Activated gamma-delta T cell treated with Interleukin-2 at 50 U/mL for 16 hours (primary cell): ENCODE results near the gene ASPA.
"Not testable (repeated sequence)": the region's sequence is repeated elsewhere in the genome, so short reads cannot be mapped to it uniquely, and the experiment has no call there.

Experiments used
- DNase-seq: peaks from one replicate; pipeline ENCODE4 v3.0.0-alpha.2; 2020

ASPA gene

GRCh38 chr17:3475812-3476610, at the start of gene ASPA:
TSS of gene ASPA (plus strand) at chr17:3475997. CDS start at chr17:3476160, 163 bp downstream.
- no peak for DNase-seq

- not testable (repeated sequence) for DNase-seq
Measured at GRCh38 chr17:3433215-3433614, 42.6 kb upstream of the ASPA start.

- DNase-seq, result no peak
Measured at GRCh38 chr17:3433741-3434140, 42.1 kb upstream of the ASPA start, which contains the start of gene OR1E2. TSS of gene OR1E2 (minus strand) at chr17:3433841. CDS start at chr17:3433841, 0 bp downstream.

DNA sequence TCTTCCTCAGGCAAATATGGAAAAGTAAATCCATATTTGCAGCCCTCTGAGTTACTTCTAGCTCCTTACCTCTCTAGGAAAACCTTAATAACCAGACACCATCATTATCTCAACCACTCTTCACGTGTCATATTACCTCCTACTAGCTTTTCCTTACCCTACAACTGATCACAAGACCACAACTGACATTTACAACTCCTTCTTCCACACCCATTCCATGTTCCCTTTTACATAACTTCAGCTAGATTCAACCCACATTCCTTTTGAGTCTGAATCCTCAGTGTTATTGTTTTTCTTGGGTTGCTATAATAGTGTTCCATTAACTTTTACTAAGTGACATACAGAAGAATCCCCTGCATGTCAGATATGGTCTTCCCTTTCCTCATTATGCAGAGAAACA, 37.4 kb upstream of the ASPA start:
- DNase-seq, result no peak

- DNase-seq, result no peak
Measured at GRCh38 chr17:3440451-3440850, 35.3 kb upstream of the ASPA start.

GRCh38 chr17:3447625-3448024, 28.2 kb upstream of the ASPA start:
- DNase-seq, result no peak

- no peak for DNase-seq
Measured at GRCh38 chr17:3448059-3448665, 27.6 kb upstream of the ASPA start.

- not testable (repeated sequence) for DNase-seq
Measured at GRCh38 chr17:3466355-3466754, 9.4 kb upstream of the ASPA start.

DNA sequence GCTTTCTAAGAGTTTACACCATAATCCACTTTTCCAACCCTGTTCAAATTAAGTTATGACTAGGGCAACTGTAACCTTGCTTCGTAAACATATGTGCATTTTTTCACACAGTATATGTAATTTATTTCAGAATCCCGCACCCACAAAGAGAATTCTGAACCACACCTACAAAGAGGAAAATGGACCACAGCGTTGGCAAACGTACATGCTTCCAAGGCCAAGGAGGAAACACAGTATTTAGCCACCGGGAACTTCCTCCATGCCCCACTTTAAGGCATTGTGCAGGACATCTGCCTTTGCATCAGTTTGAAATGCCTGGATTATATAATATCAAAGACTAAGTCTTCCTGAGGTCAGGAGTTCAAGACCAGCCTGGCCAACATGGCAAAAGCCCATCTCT, 6.3 kb upstream of the ASPA start:
- no peak for DNase-seq

DNA sequence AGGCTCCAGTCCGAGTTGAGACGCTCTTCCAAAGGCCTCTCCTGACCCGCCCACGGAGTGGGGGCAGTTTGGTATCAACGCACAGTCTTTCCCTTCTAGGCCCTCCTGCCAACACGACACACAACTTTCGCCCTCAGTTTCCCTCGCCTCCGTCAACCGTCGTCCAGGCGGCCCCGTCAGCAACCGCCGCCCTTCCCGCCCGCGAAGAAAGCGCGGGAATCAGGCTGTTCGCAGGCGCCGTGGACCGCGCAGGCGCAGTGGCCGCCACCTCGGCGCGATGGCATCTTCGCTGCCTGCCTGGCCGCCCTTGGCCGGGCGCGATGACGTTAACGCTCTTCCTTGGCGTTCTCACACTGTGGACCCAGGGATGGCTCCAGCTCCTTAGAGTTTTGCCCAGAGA, 4.2 kb upstream of the ASPA start, which contains the start of gene SPATA22:
SPATA22 (minus strand) TSS at position 221 of the 400 bp plus-strand sequence. CDS start 2,494 bp downstream, outside the sequence.
- no peak for DNase-seq

DNA sequence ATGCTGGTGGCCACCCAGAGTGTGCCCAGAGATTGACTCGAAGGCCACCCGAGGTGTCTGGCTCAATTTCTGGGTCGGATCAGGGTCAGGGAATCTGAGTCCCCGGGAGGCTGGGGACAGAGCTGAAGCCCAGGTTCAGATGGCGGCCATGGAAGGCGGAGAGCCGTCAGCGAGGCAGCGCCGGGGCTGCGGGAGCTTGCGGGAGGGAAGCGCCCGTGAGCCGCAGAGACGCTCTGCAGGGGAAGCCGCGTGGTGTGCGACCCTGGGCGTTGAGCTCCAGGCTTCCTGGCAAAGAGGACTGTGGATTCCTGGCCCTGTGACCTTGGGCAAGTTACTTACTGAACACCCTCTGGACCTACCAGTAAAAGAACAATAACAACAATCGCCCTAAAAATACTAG, 3.7 kb upstream of the ASPA start:
- no peak for DNase-seq

- DNase-seq, result no peak
Measured at GRCh38 chr17:3474212-3474611, 1.6 kb upstream of the ASPA start.

DNA sequence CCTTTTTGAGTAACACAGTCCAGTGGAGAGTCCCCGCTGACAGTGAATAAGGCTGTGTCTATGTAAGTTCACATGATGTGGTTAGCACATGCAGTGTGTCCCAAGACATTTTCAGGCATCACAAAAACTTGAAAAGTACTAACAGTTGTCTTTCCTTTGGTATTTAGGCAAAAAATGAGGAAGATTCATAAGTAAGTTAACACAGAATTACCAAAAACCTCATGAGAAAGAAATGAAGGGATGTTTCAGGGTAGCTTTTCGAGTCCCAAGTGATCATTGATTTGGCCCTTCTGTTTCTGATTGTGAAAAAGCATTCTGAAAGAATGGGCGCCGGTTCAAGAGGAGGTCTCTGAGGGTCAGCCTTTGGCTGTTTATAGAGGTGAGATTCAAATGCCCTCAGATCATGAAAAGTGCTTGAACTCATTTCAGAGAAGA, 529 bp upstream of the ASPA start:
- DNase-seq, result no peak

DNA sequence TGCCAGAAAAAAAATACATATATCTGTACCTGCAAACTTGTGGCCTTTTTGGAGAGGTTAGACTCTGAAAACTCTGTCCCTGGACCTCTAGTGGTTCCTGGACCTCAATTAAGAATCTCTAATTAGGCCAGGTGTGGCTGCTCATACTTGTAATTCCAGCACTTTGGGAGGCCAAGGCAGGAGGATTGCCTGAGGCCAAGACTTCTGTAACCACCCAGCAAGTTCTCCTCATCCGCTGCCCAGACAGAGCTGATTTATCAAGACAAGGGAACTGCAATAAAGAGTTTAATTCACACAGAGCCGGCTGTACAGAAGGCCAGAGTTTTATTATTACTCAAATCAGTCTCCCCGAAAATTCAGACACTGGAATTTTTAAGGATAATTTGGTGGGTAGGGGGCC, 4.2 kb downstream of the ASPA start:
- no peak for DNase-seq

- DNase-seq, result no peak
Measured at GRCh38 chr17:3482852-3483251, 7.1 kb downstream of the ASPA start.

- DNase-seq, result no peak
Measured at GRCh38 chr17:3485481-3486068, 9.8 kb downstream of the ASPA start.

- no peak for DNase-seq
Measured at GRCh38 chr17:3497101-3497500, 21.3 kb downstream of the ASPA start.

DNA sequence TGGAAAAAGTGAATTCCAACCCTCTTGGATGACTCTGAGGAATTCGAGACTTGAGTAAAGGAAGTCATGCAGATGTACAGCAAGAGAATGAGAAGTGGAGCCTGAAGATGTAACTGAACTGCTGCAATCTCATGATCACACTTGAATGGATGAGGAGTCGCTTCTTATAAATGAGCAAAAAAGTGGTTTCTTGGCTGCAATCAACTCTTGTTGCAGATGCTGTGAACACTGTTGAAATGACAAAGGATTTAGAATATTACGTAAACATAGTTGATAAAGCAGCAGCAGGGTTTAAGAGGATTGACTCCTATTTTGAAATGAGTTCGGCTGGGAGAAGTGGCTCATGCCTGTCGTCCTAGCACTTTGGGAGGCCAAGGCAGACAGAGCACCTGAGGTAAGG, 25.5 kb downstream of the ASPA start:
- no peak for DNase-seq

DNA sequence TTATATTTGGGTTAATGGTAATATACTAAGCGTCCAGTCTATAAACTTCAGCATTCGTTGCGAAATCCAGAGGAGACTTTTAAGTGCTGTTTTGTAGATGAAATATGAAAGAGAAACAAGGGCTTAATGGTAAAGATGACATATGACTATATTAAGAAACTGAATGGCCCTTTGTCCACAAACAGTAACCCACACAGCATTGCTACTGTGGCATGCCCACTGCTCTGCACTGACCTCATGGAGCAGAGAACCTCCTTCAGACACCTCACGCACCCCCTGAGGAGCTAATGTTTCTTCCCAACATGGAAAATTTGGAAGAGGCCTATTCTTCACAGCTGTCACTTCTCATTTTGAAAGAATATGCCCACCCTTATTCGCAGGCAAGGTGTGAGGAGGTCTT, 26.7 kb downstream of the ASPA start:
- DNase-seq, result no peak

DNA sequence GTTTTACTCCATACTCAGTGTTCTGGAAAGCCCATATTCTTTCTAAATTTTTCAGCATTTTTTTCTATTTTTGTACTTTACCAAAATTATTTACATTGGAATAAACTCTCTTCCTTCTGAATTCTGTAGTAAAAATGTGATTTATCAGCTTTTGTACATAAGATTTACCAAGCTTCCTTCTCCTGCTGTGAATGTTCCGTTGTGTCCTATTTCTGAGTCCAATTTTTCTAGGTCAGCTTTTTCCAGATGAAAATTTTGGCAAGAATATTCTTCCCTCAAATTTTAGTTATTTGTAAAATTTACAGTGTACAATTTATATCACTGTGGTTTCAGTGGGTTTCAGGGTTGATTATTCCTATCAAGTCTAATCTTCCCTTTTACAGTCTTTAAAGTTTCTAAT, 27.5 kb downstream of the ASPA start:
- DNase-seq, result no peak

GRCh38 chr17:3505008-3505407, 29.2 kb downstream of the ASPA start:
- no peak for DNase-seq

- no peak for DNase-seq
Measured at GRCh38 chr17:3506054-3506453, 30.3 kb downstream of the ASPA start.

GRCh38 chr17:3507071-3507470, 31.3 kb downstream of the ASPA start:
- DNase-seq, result no peak

DNA sequence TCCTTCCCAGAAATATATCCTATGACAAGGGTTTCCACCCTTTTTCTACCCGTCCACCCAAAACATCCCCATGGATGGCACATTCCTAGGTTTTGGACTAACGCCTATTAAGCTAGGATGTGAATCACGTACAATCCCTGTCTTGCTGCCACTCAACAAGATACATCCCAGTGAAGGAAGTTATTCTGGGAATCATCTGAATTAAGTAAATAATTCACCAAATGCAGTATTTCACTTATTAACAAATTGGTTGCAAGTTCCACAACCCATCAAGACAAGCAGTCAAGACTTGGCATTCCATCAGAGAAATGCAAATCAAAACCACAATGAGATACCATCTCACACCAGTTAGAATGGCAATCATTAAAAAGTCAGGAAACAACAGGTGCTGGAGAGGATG, 32.1 kb downstream of the ASPA start:
- DNase-seq, result no peak
